Upper lobe of left lung (tissue), 4 donors: Measurements from ENCODE around the gene ETS1.

ENCODE experiments used
- POLR2A ChIP-seq, 4 donors: fragments of 450-650 bp; IDR thresholded peaks; one replicate each; pipeline ENCODE4 v1.5.1; 2016 to 2017; ENCODE audit warnings: antibody characterized with exemption in 4 of 4, mild to moderate bottlenecking in 2 of 4
- POLR2AphosphoS5 ChIP-seq, 2 donors: sonication (generic); formaldehyde crosslinking; IDR thresholded peaks; one replicate each; pipeline ENCODE4 v1.5.1; 2017; ENCODE audit warnings: antibody characterized with exemption in 2 of 2
- TF ChIP-seq, protein P1 (sequence below), 6 experiments: fragments of 450-650 bp in 4 of 6; fragments of 200-600 bp in 2 of 6; sonication (generic) in 2 of 6; IDR thresholded peaks; one replicate each; pipeline ENCODE4 v1.5.1; 2016 to 2019; ENCODE audit warnings: antibody characterized with exemption in 6 of 6

DNA sequence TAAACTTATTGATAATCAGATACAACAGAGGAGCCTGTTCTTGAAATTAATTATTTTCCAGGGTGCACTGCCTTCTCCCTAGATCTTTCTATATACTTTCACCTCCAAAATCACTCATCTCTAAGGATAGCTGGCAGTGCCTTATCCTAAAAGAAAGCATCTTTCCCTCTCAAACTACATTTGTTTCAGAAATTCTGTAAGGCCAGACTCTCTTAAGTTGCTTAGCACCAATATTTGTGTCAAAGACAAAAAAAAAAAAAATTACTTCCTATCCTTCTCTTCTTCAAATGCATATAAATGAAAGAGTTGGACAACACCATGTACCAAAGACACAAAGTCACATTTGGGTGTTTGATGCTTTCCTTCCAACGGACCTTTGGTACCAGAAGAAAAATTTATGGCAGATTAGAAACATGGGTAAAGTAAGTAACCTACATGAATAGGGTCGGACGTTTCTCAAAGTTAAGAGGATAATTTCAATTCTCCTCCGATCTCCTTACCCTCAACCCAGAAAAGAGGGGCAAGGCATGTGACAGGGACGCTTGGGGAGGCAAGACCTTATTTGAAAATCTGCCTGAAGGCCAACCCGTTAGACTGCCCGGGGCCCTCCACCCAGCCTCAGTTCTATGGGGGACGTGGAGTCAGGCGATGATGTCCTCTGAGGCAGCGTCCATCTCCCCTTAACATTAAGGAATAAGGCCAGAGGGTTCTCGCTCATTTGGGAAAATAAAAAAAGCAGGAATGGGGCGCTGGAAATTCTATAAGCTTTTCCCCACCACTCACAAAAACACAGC lies 66.3 kb downstream of the ETS1 start:
- TF ChIP-seq POLR2AphosphoS5 (IDR thresholded peaks at IDR 0.05): no peak
- TF ChIP-seq, protein P1, sequence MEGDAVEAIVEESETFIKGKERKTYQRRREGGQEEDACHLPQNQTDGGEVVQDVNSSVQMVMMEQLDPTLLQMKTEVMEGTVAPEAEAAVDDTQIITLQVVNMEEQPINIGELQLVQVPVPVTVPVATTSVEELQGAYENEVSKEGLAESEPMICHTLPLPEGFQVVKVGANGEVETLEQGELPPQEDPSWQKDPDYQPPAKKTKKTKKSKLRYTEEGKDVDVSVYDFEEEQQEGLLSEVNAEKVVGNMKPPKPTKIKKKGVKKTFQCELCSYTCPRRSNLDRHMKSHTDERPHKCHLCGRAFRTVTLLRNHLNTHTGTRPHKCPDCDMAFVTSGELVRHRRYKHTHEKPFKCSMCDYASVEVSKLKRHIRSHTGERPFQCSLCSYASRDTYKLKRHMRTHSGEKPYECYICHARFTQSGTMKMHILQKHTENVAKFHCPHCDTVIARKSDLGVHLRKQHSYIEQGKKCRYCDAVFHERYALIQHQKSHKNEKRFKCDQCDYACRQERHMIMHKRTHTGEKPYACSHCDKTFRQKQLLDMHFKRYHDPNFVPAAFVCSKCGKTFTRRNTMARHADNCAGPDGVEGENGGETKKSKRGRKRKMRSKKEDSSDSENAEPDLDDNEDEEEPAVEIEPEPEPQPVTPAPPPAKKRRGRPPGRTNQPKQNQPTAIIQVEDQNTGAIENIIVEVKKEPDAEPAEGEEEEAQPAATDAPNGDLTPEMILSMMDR (IDR thresholded peaks at IDR 0.05): peak in 1 of 6 experiments; percentile 1
- TF ChIP-seq POLR2A (IDR thresholded peaks at IDR 0.05): no peak
